ENCODE results near the gene AP2A1.

DNA sequence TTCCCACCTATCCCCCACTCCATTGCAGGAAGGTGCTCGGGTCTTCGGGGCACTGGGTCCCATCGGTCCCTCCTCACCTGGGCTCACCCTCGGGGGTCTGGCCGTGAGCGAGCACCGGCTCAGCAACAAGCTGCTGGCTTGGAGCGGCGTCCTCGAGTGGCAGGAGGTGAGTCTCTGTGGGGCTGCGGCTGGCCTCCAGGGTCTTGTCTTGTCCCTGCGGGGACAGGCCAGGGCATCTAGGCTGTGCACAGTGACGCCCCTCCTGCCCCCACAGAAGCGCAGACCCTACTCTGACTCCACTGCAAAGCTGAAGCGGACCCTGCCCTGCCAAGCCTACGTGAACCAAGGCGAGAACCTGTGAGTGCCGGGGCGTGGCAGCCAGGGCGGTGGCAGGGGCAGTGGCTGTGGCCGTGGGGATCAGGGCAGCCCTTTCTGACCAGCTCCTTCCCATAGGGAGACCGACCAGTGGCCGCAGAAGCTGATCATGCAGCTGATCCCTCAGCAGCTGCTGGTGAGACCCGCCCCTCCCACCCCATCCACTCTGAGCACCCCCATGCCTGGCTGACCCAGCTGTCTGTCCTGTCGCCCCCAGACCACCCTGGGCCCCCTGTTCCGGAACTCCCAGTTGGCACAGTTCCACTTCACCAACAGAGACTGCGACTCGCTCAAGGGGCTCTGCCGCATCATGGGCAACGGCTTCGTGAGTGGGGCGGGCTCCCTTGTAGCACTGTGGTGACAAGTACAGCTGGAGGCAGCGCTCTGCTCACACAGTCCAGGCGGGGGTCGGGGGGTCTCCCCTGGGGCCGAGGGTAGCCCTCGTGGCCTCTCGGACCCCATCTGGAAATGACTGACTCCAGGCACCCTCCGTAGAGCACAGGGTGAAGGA lies 87.8 kb downstream of the AP2A1 start:
- no peak for TF ChIP-seq POLR2AphosphoS5 (IDR thresholded peaks at IDR 0.05; ENCODE audit: low read depth, low read length)
- no peak for TF ChIP-seq SIN3A (IDR thresholded peaks at IDR 0.05; ENCODE audit: borderline replicate concordance, insufficient read depth, low read length)
- no peak for TF ChIP-seq REST (IDR thresholded peaks at IDR 0.05; ENCODE audit: insufficient read depth in 1 of 2, low read depth in 2 of 2, low read length in 2 of 2)

Data from PFSK-1 (cell line).